Measurements from ENCODE around the gene ABHD1. TPM values are rescaled to one million over a fixed set of nuclear protein-coding genes. Genes with fewer than 3 reads are reported as not detected.
"Not testable (repeated sequence)": the region's sequence is repeated elsewhere in the genome, so short reads cannot be mapped to it uniquely, and the experiment has no call there.

Gene ABHD1
- total RNA-seq, 1 experiment from 2014 or later, result not detected

DNA sequence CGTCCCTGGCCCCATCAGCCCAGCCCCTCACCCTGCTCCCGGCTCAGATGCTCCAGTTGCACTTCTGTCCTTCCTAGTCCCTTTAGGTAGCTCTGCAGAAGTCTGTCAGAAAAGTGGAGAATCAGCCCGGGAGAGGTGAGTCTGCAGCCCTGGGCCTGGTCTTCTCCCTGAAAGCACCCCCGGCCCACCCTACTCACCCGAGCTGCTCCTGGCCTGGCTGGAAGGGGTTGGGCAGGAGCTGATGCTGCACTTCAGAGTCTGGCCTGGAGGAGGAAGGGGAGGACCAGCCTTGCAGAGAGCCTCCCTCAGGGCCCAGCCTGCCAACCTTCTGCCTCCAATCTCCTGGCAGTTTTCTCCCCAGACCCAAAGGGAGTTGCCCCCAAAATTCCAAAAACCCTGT lies 21.3 kb upstream of the ABHD1 start:
- no peak for DNase-seq (ENCODE audit: low spot score)
- in situ Hi-C loops (cut with HindIII; ENCODE audit: low sequenced_read_pairs), result no loop called here

DNA sequence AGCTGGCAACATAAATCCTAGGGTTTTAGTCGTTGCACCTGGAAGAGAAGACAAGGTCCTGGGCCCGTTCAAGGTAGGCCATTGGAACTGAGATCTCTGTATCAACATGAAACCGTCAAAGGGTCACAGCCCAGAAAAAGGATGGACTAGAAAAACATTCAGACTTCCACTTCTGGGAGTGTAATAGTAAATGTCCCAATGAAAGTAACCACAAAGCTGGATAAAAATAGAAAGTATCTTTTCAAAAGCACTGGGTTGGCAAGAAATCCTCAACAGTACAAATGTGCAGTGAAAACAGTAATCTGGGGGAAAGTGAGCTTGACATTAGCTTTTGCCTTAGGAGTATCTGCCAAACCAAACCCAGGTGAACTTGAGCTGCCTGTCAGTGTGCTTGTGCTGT lies 17.6 kb upstream of the ABHD1 start:
- DNase-seq (ENCODE audit: low spot score), result no peak
- in situ Hi-C loops (cut with HindIII; ENCODE audit: low sequenced_read_pairs), result no loop called here

DNA sequence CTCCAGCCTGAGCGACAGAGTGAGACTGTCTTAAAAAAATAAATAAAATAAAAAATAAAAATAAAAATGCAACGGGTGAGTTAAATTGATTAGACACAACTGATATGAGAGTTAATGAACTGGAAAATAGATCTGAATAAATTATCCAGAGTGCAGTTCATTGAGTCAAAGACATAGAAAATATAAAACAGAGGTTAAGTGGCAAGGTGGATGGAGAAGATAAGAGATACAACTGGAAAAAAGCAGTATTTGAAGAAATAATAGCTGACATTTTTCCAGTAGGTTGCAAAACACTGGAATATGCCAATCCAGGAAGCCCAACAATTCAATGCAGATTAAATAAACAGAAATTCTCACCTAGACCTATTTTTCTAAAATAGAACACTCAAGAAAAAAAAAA lies 15.4 kb upstream of the ABHD1 start:
- in situ Hi-C loops (cut with HindIII; ENCODE audit: low sequenced_read_pairs), result no loop called here
- DNase-seq (ENCODE audit: low spot score), result no peak

- in situ Hi-C loops (cut with HindIII; ENCODE audit: low sequenced_read_pairs), result no loop called here
- DNase-seq (ENCODE audit: low spot score), result no peak
Measured at GRCh38 chr2:27109083-27109482, 14.5 kb upstream of the ABHD1 start.

- in situ Hi-C loops (cut with HindIII; ENCODE audit: low sequenced_read_pairs); DNase-seq (ENCODE audit: low spot score): not testable (repeated sequence)
Measured at GRCh38 chr2:27110603-27111352, 12.8 kb upstream of the ABHD1 start.

GRCh38 chr2:27111392-27112078 lies 12.1 kb upstream of the ABHD1 start:
- in situ Hi-C loops (cut with HindIII; ENCODE audit: low sequenced_read_pairs), result not testable (repeated sequence)

DNA sequence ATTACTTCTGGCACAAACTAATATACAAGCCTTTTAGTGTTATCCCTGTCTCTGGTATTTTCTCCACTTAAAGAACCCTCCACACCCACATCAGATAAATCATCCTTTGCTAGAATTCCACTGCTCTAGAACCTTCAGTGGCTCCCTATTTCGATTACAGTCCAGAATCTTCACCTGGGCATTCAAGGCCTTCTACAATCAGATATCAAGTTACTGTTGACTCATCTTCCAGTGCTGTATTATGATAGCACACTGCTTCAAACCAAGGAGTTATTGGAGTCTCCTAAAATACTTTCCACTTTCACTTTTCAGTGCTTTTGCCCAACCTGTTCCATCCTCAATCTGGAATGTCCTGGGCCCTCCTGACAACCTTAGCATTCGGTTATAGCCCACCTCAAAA lies 8.1 kb upstream of the ABHD1 start:
- in situ Hi-C loops (cut with HindIII; ENCODE audit: low sequenced_read_pairs), result no loop called here
- no peak for DNase-seq (ENCODE audit: low spot score)

More at GRCh38 chr2:27111392-27112078, 12.1 kb upstream of the ABHD1 start:
- not testable (repeated sequence) for DNase-seq (ENCODE audit: low spot score)

DNA sequence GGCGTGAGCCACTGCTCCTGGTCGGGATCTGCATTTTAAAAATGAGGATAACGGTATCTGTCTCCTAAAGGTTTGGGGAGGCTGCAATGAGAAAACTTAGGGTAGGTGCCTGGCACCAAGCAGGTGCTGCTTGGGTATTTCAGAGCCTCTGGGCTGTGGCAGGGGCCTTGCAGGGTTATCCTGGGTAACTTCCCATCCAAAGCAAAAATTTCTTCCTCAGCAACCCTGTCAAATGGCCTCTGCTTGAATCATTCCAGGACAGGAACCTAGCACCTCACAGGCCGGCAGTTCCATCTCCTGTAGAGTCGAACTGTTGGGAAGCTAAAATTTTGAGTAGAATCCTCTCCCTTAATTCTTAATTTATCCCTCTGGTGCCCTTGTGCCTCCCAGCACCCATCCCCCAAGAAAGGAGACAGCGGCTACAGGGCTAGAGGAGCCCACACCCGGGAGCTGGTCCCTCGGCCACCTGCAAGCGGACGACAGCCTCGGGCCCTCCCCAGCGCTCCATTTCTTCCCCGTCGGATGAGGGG lies 5.6 kb upstream of the ABHD1 start:
- in situ Hi-C loops (cut with HindIII; ENCODE audit: low sequenced_read_pairs), result no loop called here
- peak; percentile 50 for DNase-seq (ENCODE audit: low spot score)

DNA sequence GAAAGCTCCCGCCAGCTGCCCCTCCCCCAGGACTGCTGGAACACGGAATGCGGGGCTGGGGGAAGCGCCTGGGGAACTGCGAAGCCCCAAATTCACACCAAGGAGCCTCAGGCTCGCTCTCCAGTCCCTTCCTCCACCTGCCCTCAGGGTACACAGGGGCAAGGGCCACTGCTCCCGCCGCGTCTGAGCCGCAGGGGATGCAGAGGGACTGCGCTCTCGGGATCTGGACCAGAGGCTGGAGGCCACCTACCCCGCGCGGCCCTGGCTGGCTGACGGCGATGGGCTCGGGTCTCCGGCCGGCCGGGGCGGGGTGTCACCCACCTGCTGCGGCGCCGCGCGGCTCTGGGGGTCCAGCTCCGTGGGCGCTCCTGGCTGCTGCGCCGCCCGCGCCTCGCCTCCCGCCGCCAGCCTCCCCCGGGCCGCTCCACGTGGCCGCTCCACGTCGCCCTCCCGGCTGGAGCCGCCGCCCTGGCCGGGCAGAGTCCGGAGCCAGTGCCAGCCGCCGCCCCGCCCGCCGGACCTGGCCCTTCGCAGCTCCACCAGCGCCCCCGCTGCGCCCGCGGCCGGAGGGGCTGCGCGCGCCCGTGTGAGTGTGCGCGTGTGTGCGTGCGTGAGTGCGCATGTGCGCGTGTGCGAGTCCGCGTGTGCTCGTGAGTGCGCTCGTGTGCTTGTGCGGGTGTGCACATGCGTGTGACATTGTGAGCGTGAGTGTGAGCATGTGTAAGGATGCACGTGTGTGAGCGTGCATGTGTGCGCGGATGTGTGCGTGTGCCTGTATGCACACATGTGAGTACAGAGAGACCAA lies 4.9 kb upstream of the ABHD1 start, which contains the start of gene CGREF1:
Gene CGREF1 (minus strand): TSS at position 604 of the 805 bp plus-strand sequence. CDS start 14,762 bp downstream, outside the sequence.
- peak; percentile 68 for DNase-seq (ENCODE audit: low spot score)

DNA sequence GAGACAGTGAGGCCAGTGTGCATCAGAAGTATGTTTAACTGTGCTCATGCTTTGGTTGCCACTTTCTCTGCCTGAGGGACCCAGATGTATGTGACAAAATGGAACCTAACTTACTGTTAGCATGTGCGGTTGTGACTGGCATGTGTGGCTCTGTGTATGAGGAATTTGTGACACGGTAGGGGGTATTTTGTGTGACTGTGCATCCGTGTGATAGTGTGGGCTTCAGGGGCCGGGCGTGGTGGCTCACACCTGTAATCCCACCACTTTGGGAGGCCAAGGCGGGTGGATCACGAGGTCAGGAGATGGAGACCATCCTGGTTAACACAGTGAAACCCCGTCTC lies 4.3 kb upstream of the ABHD1 start:
- DNase-seq (ENCODE audit: low spot score); in situ Hi-C loops (cut with HindIII; ENCODE audit: low sequenced_read_pairs): not testable (repeated sequence)

More for the DNA sequence above, 4.9 kb upstream of the ABHD1 start, which contains the start of gene CGREF1:
- in situ Hi-C loops (cut with HindIII; ENCODE audit: low sequenced_read_pairs), result no loop called here

DNA sequence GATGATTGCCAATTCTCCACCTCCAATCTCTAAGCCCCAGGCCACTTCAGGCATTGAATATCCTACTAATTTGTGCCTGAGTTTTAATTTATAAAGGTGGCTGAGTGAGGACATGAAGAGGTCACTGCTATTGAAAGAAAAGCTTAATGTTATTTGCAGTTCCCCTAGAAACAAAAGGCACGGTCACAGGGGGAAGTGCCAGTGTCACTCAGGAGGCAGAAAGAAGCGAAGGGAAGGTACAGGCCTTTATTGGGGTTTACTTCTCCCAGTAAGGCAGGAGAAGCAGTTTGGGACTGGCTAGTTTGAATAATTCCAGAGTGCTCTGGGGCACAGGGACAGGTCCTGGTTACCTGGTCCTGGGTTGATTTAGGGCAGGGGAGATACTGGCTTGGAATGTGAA lies 1.7 kb upstream of the ABHD1 start:
- DNase-seq (ENCODE audit: low spot score), result no peak
- in situ Hi-C loops (cut with HindIII; ENCODE audit: low sequenced_read_pairs), result no loop called here

GRCh38 chr2:27122791-27123190 lies 824 bp upstream of the ABHD1 start:
- in situ Hi-C loops (cut with HindIII; ENCODE audit: low sequenced_read_pairs), result no loop called here
- no peak for DNase-seq (ENCODE audit: low spot score)

- no peak for DNase-seq (ENCODE audit: low spot score)
- in situ Hi-C loops (cut with HindIII; ENCODE audit: low sequenced_read_pairs), result no loop called here
Measured at GRCh38 chr2:27125104-27125503, 1.5 kb downstream of the ABHD1 start.

DNA sequence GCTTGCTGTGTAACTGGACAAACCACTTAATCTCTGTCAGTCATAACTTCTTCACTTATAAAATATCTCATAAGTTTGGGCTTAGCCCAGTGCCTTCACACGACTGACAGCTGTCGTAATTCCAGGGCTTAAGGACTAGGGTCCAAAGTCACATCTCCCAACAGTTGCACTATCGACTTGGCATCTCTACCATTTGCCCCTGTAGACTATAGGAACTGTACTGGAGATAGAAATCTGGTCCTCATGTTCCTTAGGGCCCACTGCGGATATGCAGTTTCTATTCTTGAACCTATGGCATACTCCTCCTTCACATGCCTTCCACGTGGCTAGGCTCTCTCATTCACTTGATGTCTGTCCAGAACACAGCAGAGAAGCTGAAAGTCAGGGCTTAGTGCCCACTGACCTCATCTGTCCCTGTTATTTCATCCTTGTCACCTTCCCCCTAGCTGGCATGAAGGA lies 2.7 kb downstream of the ABHD1 start:
- in situ Hi-C loops (cut with HindIII; ENCODE audit: low sequenced_read_pairs), result no loop called here
- DNase-seq (ENCODE audit: low spot score), result no peak

- in situ Hi-C loops (cut with HindIII; ENCODE audit: low sequenced_read_pairs), result no loop called here
- DNase-seq (ENCODE audit: low spot score), result no peak
Measured at GRCh38 chr2:27127883-27128667, 4.5 kb downstream of the ABHD1 start.

DNA sequence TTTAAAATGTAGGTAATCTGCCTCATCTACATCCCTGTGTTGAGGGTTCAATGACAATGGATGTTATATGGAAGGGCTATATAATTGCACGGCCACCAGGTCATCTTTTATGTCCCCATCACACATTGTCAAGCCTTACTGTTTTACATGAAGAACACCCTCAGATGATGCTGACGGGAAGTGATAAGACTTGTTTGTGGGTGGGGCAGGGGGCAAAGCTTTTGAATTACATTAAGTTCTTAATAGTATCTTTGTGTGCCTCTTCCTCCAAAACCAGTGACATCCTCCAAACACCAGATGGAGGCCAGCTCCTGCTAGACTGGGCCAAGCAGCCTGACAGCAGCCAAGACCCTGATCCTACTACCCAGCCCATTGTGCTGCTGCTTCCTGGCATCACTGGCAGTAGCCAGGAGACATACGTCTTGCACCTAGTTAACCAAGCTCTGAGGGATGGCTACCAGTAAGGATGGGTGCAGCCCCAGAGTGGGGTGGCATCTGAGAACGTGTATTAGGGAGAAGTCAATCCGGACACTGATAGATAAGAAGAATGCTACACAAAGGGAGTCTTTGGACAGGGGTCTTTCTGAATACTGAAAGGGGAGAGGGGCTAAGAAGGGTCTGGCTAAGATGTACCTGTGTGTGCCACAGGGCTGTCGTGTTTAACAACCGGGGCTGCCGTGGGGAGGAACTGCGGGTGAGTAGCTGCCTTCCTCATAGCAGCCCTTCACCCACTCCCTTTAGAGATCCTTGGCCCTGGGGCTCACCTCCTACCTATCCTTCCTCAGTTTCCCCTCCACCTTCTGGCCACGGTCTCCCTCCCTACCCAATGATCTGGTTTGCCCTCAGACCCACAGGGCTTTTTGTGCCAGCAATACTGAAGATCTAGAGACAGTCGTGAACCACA lies 5.3 kb downstream of the ABHD1 start:
- DNase-seq (ENCODE audit: low spot score), result no peak
- in situ Hi-C loops (cut with HindIII; ENCODE audit: low sequenced_read_pairs), result no loop called here

DNA sequence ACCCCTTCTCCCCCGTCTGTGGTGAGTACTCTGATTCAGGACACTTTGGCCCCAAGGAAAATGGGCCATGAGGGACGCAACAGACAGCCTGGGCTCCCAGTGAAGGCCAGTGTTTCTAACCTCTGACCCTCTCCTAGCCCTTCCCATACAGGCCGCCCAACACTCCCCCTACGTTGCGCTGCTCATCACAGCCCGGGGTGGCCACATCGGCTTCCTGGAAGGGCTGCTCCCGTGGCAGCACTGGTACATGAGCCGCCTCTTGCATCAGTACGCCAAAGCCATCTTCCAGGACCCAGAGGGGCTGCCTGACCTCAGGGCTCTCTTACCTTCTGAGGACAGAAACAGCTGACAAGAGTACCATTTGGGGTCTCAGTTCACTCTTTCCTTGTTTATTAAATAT lies 6.8 kb downstream of the ABHD1 start:
- in situ Hi-C loops (cut with HindIII; ENCODE audit: low sequenced_read_pairs), result no loop called here
- no peak for DNase-seq (ENCODE audit: low spot score)

GRCh38 chr2:27131429-27131828 lies 7.8 kb downstream of the ABHD1 start:
- in situ Hi-C loops (cut with HindIII; ENCODE audit: low sequenced_read_pairs), result no loop called here
- no peak for DNase-seq (ENCODE audit: low spot score)

Measured in G401 (cell line).